ENCODE data around the gene GSDME. TPM values are rescaled to one million over a fixed set of nuclear protein-coding genes. Genes with fewer than 3 reads are reported as not detected.

The GSDME gene
- total RNA-seq, 1 experiment from 2014 or later = 5.5 TPM

DNA sequence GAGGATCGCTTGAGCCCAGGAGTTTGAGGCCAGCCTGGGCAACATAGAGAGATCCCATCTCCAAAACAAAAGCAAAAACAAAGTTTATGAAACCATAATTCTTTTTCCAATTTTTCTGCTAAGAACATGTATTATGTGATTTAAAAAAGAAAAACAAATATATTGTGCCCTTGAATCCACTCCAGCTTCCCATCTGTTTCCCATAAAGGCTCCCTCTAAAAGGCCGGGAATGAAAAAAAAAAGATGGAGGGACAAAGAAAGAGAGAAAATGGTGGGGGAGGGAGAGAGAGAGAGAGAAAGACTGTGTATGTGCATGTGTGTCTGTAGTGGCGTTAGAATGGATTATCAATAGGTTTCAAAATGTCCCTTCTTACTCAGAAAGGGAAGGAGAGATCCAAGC lies 20.5 kb upstream of the GSDME start:
- no peak overlapping the region for H2BK15ac ChIP-seq (ENCODE audit: low read depth, low read length)
- no peak overlapping the region for H3K4ac ChIP-seq (ENCODE audit: low read depth, low read length)
- peaks cover 3% of the 10 kb centered on the region; the same call in 1 of the 2 replicates for H3K4me1 ChIP-seq (ENCODE audit: insufficient read depth, low read length)
- TF ChIP-seq, protein P1, sequence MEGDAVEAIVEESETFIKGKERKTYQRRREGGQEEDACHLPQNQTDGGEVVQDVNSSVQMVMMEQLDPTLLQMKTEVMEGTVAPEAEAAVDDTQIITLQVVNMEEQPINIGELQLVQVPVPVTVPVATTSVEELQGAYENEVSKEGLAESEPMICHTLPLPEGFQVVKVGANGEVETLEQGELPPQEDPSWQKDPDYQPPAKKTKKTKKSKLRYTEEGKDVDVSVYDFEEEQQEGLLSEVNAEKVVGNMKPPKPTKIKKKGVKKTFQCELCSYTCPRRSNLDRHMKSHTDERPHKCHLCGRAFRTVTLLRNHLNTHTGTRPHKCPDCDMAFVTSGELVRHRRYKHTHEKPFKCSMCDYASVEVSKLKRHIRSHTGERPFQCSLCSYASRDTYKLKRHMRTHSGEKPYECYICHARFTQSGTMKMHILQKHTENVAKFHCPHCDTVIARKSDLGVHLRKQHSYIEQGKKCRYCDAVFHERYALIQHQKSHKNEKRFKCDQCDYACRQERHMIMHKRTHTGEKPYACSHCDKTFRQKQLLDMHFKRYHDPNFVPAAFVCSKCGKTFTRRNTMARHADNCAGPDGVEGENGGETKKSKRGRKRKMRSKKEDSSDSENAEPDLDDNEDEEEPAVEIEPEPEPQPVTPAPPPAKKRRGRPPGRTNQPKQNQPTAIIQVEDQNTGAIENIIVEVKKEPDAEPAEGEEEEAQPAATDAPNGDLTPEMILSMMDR (conservative IDR thresholded peaks at IDR 0.05) = no peak
- H4K91ac ChIP-seq (ENCODE audit: insufficient read length, low read depth, low read length) = no peak overlapping the region
- H2BK12ac ChIP-seq (ENCODE audit: insufficient read length, low read depth, low read length) = no peak overlapping the region
- H3K36me3 Mint-ChIP-seq (ENCODE audit: insufficient read depth in 1 of 3, low read depth in 3 of 3) = no peaks in the 10 kb centered on the region
- H3K27ac Mint-ChIP-seq = no peak overlapping the region
- no peak overlapping the region for H3K23ac ChIP-seq (ENCODE audit: insufficient read length, low read depth, low read length)
- no peak overlapping the region for H3K18ac ChIP-seq (ENCODE audit: insufficient read length, low read depth, low read length)
- peaks cover 4 to 5% of the 10 kb centered on the region in 2 experiments; a peak in 3 of 4 replicates for H3K4me1 Mint-ChIP-seq
- no peak overlapping the region for H3K9ac ChIP-seq (ENCODE audit: extremely low read depth, insufficient read length, low read length)
- H2BK120ac ChIP-seq (ENCODE audit: low read depth, low read length, poor library complexity, severe bottlenecking) = no peak overlapping the region
- no peaks in the 10 kb centered on the region for H3K79me2 ChIP-seq (ENCODE audit: insufficient read depth, low read length)
- H4K20me1 ChIP-seq (ENCODE audit: control insufficient read depth, insufficient read depth, insufficient read length) = no peaks in the 10 kb centered on the region
- H3T11ph ChIP-seq (ENCODE audit: low read length) = no peak overlapping the region
- no peaks in the 10 kb centered on the region for H3K79me1 ChIP-seq (ENCODE audit: insufficient read depth, low read depth, low read length, poor library complexity, severe bottlenecking)
- no peak for DNase-seq
- H3K9me3 Mint-ChIP-seq = peaks cover 0 to 2% of the 10 kb centered on the region in 2 experiments; a peak in 2 of 5 replicates
- H2AK5ac ChIP-seq (ENCODE audit: insufficient read length, low read length) = no peak overlapping the region
- H3K14ac ChIP-seq (ENCODE audit: insufficient read depth, low read length) = no peak overlapping the region
- H4K5ac ChIP-seq (ENCODE audit: insufficient read length, low read depth, low read length) = no peak overlapping the region
- H3K56ac ChIP-seq (ENCODE audit: insufficient read length, low read depth, low read length) = no peak overlapping the region
- no peaks in the 10 kb centered on the region for H3K23me2 ChIP-seq (ENCODE audit: insufficient read length, low read depth, low read length, poor library complexity, severe bottlenecking)
- H2BK20ac ChIP-seq (ENCODE audit: low read depth, low read length, poor library complexity, severe bottlenecking) = no peak overlapping the region
- WGBS (ENCODE audit: extremely low coverage, insufficient read length, low lambda C conversion rate) = no CpG with 5 or more reads among the region's 3 CpGs
- H3K27me3 Mint-ChIP-seq (ENCODE audit: low read depth) = no peaks in the 10 kb centered on the region; the same call in 1 of the 2 replicates
- H2BK5ac ChIP-seq (ENCODE audit: insufficient read length, low read length) = no peak overlapping the region
- H3K4me2 ChIP-seq (ENCODE audit: insufficient read depth, insufficient read length, low read length) = no peak overlapping the region
- no peaks in the 10 kb centered on the region for H3K27me3 ChIP-seq (ENCODE audit: insufficient read depth, low read length)
- no peak overlapping the region for H3K27ac ChIP-seq (ENCODE audit: insufficient read length, low read depth, low read length)
- H3K9me3 ChIP-seq (ENCODE audit: control insufficient read depth, low read depth, low read length) = no peaks in the 10 kb centered on the region
- H3K4me3 Mint-ChIP-seq = no peak overlapping the region
- no peak overlapping the region for H2AFZ ChIP-seq (ENCODE audit: low read length)
- H4K8ac ChIP-seq (replicated peaks; ENCODE audit: insufficient read length, low read depth, low read length) = no peak overlapping the region

Data from H9 (cell line).